ENCODE data around the gene COG8. TPM values are rescaled to one million over a fixed set of nuclear protein-coding genes. Genes with fewer than 3 reads are reported as not detected.

COG8 gene
- polyA plus RNA-seq, 1 donor (not counting 4 experiments of a cell fraction or from before 2014, with no cell fraction given) = 16.0 TPM

DNA sequence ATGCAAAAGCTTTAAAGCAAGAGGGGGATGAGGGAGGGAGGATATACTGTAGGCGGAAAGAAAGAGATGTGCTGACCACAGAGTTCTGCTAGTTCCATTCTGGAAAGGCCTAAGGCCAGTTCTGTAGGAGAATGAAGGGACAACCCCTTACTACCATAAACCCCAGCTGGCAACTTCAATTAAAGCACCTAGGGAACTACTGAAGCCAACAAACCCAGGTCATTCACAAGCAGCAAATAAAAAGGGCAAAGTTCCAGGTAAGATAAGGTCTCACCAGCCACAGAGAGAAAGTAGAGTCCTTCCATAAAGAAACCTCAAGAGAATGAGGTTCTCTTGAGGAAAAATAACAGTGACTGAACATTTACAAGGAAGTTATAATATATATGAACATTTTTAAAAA, 33.7 kb upstream of the COG8 start:
- no peak for FAIRE-seq

DNA sequence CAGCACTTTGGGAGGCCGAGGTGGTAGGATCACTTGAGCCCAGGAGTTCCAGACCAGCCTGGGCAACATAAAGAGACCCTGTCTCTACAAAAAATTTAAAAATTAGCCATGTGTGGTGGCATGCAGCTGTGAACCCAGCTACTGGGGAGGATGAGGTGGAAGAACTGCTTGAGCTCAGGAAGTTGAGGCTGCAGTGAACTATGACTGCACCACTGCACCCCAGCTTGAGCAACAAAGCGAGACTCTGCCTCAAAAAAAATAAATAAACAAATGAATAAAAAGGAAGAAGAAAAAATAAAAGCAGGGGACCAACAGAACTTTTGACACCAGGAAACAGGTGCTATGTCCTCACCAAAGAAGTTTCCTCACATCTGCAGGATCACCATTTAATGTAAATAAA, 32.2 kb upstream of the COG8 start:
- Histone ChIP-seq H3K79me2 (ENCODE audit: control insufficient read depth, insufficient read depth, low read length) (no peaks in the 10 kb centered on the region), H2AFZ (ENCODE audit: control insufficient read depth, low read length) (no peak overlapping the region)

More for the DNA sequence above, 33.7 kb upstream of the COG8 start:
- Histone ChIP-seq H3K4me2 (ENCODE audit: control insufficient read depth, extremely low read depth, insufficient read depth, low read depth, low read length) (no peak overlapping the region), H3K9ac (ENCODE audit: control insufficient read depth, extremely low read depth, insufficient read depth, low read length) (no peak overlapping the region), H3K4me3 (ENCODE audit: control insufficient read depth in 2 of 3, extremely low read depth in 1 of 3, insufficient read depth in 2 of 3, low read depth in 1 of 3, low read length in 3 of 3) (no peak overlapping the region), H4K20me1 (ENCODE audit: control insufficient read depth, extremely low read depth, insufficient read depth, low read length) (no peaks in the 10 kb centered on the region), H3K79me2 (ENCODE audit: control insufficient read depth, insufficient read depth, low read length) (no peaks in the 10 kb centered on the region), H3K9me1 (ENCODE audit: control insufficient read depth, extremely low read depth, insufficient read depth, low read length) (no peaks in the 10 kb centered on the region), H3K27ac (ENCODE audit: control insufficient read depth, insufficient read depth, low read length) (no peak overlapping the region), H3K27me3 (ENCODE audit: control insufficient read depth, extremely low read depth, insufficient read depth, low read length) (no peaks in the 10 kb centered on the region), H3K36me3 (ENCODE audit: control insufficient read depth in 2 of 2, extremely low read depth in 1 of 2, insufficient read depth in 2 of 2, low read length in 2 of 2) (peaks cover 19 to 23% of the 10 kb centered on the region in 2 experiments), H3K9me3 (ENCODE audit: control insufficient read depth, low read depth, low read length) (no peaks in the 10 kb centered on the region), H2AFZ (ENCODE audit: control insufficient read depth, low read length) (no peak overlapping the region), H3K4me1 (ENCODE audit: control insufficient read depth, extremely low read depth, insufficient read depth, low read length) (no peaks in the 10 kb centered on the region)
- DNase-seq (ENCODE audit: low read depth, low spot score) = no peak
- no peak for TF ChIP-seq EZH2 (IDR thresholded peaks at IDR 0.05; ENCODE audit: low read length)
- TF ChIP-seq, protein P1, sequence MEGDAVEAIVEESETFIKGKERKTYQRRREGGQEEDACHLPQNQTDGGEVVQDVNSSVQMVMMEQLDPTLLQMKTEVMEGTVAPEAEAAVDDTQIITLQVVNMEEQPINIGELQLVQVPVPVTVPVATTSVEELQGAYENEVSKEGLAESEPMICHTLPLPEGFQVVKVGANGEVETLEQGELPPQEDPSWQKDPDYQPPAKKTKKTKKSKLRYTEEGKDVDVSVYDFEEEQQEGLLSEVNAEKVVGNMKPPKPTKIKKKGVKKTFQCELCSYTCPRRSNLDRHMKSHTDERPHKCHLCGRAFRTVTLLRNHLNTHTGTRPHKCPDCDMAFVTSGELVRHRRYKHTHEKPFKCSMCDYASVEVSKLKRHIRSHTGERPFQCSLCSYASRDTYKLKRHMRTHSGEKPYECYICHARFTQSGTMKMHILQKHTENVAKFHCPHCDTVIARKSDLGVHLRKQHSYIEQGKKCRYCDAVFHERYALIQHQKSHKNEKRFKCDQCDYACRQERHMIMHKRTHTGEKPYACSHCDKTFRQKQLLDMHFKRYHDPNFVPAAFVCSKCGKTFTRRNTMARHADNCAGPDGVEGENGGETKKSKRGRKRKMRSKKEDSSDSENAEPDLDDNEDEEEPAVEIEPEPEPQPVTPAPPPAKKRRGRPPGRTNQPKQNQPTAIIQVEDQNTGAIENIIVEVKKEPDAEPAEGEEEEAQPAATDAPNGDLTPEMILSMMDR (optimal IDR thresholded peaks at IDR 0.05 in 1 of 3, IDR thresholded peaks at IDR 0.05 in 1 of 3, conservative IDR thresholded peaks at IDR 0.05 in 1 of 3; ENCODE audit: extremely low read depth in 1 of 3, insufficient read depth in 2 of 3, low read length in 3 of 3) = no peak
- dilution Hi-C loops (cut with MboI; ENCODE audit: extremely low pct_ligation_motif_present, low sequenced_read_pairs) = no loop called here

More for the DNA sequence above, 32.2 kb upstream of the COG8 start:
- Histone ChIP-seq H3K9ac (ENCODE audit: control insufficient read depth, extremely low read depth, insufficient read depth, low read length) (no peak overlapping the region), H3K27me3 (ENCODE audit: control insufficient read depth, extremely low read depth, insufficient read depth, low read length) (no peaks in the 10 kb centered on the region), H3K4me1 (ENCODE audit: control insufficient read depth, extremely low read depth, insufficient read depth, low read length) (no peaks in the 10 kb centered on the region), H3K27ac (ENCODE audit: control insufficient read depth, insufficient read depth, low read length) (no peak overlapping the region), H3K36me3 (ENCODE audit: control insufficient read depth in 2 of 2, extremely low read depth in 1 of 2, insufficient read depth in 2 of 2, low read length in 2 of 2) (peaks cover 25 to 32% of the 10 kb centered on the region in 2 experiments), H3K9me3 (ENCODE audit: control insufficient read depth, low read depth, low read length) (no peaks in the 10 kb centered on the region), H3K4me3 (ENCODE audit: control insufficient read depth in 2 of 3, extremely low read depth in 1 of 3, insufficient read depth in 2 of 3, low read depth in 1 of 3, low read length in 3 of 3) (no peak overlapping the region), H3K9me1 (ENCODE audit: control insufficient read depth, extremely low read depth, insufficient read depth, low read length) (no peaks in the 10 kb centered on the region), H3K4me2 (ENCODE audit: control insufficient read depth, extremely low read depth, insufficient read depth, low read depth, low read length) (no peak overlapping the region), H4K20me1 (ENCODE audit: control insufficient read depth, extremely low read depth, insufficient read depth, low read length) (no peaks in the 10 kb centered on the region)
- DNase-seq (ENCODE audit: low read depth, low spot score) (no peak), FAIRE-seq (no peak)
- dilution Hi-C loops (cut with MboI; ENCODE audit: extremely low pct_ligation_motif_present, low sequenced_read_pairs) = no loop called here
- no peak for TF ChIP-seq EZH2 (IDR thresholded peaks at IDR 0.05; ENCODE audit: low read length)
- TF ChIP-seq, protein P1 (optimal IDR thresholded peaks at IDR 0.05 in 1 of 3, IDR thresholded peaks at IDR 0.05 in 1 of 3, conservative IDR thresholded peaks at IDR 0.05 in 1 of 3; ENCODE audit: extremely low read depth in 1 of 3, insufficient read depth in 2 of 3, low read length in 3 of 3) = no peak
